HK-2 (cell line): ENCODE data around the gene SLC39A6.

Experiments
- DNase-seq: peaks from one replicate; pipeline ENCODE4 v3.0.0-alpha.2; 2018; ENCODE audit not compliant: unreplicated experiment

SLC39A6 gene

DNA sequence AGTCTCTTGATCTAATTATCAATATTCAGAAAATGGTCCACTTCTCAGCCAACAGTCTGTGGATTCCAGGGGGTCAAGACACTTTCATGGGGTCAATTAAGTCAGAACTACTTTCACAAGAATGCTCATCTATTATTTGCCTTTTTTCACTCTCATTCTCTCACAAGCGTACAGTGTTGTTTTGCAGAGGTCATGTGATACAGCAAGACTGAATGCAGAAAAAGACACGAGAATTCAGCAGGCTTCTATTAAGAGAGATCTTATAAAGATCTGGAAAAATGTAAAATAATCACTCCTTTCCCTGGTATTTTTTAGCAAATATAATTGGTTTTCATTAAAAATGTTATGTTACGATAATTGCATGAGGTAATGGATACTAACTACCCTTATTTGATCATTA is 70.5 kb downstream of the SLC39A6 start:
- DNase-seq = no peak
